Fibroblast of peridontal ligament (primary cell): ENCODE results near the gene EMID1.
"Not testable (repeated sequence)": the region's sequence is repeated elsewhere in the genome, so short reads cannot be mapped to it uniquely, and the experiment has no call there.

Experiments used
- DNase-seq: peaks from one replicate; pipeline ENCODE4 v3.0.0-alpha.2; 2010; ENCODE audit errors: extremely low read depth

EMID1 gene

GRCh38 chr22:29211066-29211465 lies 5.4 kb downstream of the EMID1 start:
- DNase-seq, result no peak

DNA sequence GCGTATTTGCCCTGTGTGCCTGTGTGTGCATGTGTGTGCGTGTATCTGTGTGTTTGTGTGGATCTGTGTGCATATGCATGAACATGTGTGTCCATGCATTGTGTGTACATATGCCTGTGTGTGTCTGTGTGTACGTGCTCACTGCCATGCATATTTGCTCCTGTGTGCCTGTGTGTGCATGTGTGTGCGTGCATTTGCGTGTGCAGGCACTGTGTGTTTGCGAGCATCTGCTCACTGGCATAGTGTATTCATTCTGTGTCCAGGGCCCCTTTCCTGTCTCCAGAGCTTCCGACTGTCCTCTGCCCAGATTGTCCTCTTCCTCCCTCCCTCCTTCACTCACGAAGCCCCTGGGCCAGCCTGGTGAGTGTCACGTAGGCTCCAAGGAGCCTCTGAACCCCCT lies 5.8 kb downstream of the EMID1 start:
- no peak for DNase-seq

- DNase-seq, result no peak
These were observed 7.0 kb downstream of the EMID1 start for GRCh38 chr22:29212743-29213142.

DNA sequence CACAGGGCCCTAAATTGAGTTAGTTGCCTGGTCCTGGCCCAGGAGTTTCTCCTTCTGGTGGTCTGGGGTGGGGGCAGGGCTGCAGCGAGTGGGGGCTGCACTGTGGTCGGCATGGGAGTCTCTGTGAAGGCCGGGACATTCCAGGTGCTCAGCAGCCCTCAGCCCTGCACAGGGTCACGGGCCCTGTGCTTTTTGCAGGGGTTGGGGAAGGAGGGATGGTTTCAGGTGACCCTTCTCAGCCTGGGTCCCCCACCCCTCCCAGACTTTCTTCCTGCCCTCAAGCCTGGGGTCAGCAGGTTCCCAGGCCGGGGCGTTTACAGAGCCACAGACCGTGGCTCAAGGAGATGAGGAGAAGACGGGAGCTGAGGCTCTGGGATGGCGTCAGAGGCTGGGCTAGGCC lies 7.8 kb downstream of the EMID1 start:
- DNase-seq, result no peak

- DNase-seq, result no peak
These were observed 8.5 kb downstream of the EMID1 start for GRCh38 chr22:29214232-29214631.

DNA sequence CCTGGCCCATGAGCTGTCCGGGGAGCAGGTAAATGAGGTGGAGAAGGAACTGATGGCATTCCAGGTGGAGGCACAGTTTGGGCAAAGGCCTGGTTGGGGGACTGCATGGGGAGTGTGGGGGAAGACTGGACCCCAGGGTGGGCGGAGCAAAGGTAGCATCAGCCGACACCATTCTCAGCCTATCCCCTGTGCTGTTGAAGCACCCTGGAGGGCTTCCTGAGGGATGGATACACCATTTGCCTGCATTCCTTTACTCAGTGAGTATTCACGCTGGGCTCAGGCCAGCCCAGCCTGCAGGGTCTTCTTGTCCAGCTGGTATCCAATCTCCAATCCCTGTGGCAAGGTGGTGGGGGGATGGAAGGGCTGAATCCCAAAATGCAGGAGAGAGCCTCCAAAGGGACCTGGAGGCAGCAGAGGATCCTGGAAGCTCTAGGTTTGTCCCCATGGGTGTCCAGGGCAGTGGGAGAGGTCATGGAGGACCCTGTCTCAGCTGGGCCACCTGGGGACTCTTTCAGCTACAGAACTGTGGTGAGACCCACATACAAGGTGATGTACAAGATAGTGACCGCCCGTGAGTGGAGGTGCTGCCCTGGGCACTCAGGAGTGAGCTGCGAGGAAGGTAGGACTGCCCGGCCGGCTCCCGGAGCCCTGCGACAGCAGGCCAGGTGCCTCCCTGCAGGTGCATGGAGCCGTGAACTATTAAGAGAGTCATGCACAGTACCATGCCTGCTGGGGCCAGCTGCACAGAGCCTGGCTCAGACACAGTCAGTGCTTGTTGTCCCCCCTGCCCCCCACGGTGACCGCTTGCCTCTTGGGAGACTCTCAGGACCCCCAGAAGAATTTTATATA lies 9.5 kb downstream of the EMID1 start:
- no peak for DNase-seq

GRCh38 chr22:29216011-29216872 lies 10.5 kb downstream of the EMID1 start:
- no peak for DNase-seq

DNA sequence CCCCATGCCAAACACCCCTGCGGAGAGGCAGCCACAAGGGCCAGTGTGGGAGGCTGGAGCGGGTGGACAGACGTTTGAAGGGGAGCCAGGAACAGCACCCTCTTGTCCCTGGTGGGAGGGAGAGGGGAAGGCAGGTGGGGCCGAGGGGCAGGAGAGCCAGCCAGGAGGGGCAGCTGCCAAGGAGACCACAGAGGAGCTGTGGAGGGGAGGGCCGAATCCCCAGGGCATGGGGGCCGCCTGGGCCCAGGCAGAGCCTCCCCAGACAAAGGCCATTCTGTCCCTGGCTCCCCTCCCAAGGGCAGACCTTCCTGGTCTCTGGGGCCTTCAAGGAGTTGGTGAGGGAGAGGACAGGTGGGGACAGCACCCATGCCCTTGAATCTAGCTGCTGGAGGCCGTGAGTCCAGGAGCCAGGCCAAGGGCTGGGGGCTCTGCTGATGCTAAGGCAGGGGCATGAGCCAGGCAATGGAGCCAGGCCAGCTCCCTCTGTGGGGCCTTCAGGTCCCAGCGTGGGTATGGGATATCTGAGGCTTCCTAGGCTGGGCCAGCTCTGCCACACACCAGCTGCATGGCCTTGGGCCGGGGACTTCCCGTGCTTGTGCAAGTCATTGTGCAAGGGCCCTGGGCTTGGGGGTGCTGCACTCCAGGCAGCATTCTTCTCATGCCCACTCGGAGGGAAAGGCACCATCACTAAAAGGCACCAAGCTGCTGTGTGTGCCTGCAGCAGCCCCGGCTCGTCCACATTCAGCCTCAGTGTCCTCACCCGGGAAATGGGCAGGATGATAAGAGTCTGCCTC lies 11.4 kb downstream of the EMID1 start:
- peak; percentile 47 for DNase-seq

GRCh38 chr22:29217827-29218757 lies 12.4 kb downstream of the EMID1 start:
- DNase-seq, result no peak

DNA sequence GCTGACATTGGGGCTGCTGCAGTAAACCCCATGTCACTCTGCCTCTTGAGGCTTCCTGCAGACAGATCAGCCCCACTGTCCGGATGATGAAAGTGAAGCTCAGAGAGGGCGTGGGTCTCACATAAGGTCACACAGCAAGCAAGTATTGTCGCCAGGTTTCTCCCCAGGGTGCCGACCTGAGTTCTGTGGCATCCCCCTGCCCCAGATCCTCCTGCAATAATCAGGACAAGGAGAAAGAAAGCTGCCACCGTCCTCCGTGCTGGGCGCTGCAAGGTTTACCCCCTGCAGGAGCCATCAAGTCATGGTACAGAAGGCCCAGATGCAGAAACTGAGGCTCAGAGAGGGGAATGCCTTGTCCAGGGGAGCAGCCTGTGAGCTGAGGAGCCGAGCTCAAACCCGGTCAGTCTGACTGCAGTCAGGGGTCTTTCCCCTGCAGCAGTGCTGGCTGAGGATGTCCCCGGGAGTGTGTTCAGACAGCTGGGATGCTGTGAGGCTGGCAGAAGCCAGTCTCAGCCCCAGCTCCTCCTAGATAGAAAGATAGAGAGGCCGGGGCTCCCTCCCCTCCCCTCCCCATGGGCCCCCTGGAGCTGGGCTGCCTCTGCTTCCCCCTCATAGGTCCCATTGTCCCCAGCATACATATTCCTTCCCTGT lies 13.2 kb downstream of the EMID1 start:
- no peak for DNase-seq

GRCh38 chr22:29219409-29219782 lies 13.7 kb downstream of the EMID1 start:
- not testable (repeated sequence) for DNase-seq

DNA sequence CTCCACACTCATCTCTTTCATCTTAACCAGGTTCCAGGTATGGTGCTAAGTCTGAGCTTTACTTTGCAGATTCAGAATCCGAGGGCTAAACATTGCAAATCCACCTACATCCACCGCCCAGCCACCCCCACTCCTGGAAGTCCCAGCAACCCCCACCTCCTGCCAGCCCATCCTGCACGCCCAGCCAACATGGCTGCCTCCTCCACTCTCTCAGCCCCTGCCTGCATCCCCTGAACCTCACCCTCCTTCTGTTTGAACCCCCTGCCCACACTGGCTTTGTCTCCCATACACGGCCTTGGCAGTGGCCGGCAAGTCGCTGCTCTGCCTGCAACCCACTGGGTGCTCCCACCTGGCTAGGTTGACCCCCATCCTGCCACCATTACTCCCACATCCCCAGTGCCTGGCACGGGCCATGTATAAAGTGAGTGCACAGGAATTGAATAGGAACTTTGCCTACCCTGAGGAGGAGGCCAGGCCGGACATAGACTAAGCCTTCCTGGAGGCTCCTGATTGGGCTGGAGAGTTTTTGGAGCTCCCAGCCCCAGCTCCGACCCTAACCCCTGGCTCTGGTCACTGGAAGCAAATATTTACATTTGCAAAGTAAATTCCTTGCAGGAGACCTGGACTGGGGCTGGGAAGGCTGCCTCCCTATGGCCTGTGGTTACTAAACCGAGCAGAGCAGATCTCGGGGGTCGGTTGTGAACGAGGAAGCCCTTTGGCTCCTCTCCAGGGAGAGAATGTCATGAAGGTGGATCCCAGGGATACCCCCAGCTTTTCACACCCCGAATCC lies 14.4 kb downstream of the EMID1 start:
- no peak for DNase-seq

DNA sequence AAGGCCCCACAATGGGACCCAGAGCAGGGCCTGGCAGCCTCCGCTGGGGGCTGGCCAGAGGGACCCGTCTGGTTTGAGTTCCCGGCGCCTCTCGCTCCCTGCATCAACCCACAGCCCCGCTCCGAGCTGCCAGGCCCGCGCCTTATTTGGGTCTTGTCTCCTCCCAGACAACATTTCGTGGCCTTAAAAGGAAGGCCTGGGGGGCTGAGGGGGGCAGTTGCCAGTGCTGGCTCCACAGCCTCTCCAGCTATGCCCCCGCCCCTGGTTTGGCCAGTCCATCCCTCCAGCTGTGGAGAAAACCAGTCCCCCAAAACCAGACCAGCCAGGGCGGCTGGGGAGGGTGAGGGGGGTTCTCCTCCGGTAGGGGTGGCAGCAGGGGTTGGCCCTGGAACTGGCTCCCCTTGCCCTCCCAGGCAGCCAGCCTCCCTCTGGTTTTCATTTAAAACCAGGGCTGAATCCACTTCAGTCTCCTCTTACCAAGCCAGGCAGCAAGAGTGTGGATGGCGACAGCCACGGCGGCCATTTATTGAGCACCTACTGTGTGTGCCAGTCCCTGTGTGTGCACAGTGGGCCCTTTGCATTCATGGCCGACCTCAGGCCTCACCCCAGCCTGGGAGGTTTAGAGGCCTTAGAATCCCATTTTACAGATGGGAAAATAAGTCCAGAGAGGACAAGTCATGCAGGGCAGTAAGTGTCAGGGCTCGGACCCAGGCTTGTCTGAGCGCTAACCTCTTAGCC lies 18.6 kb downstream of the EMID1 start:
- peak; percentile 10 for DNase-seq

DNA sequence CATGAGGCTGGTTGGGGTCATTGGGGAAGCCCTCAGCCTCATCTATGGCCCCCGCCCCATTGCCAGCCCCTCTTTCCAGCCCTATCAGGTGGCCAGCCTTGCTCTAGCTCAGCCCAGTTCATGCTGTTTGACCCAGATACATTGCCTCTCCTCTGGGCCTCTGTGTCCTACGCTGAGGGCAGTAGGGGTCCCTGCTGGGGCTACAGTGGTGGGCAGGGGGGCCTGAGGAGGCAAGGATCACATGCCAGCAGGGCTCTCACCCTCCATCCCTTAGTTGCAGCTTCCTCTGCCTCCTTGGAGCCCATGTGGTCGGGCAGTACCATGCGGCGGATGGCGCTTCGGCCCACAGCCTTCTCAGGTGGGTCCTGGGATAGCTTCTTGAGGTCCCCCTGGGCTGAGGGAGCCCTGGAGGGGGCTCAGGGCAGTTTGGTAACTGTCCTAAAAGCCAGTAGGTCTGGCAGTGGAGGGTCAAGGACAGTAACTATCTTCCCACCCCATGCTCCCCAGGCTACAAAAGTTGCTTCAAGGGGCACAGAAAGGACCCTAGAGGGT lies 19.2 kb downstream of the EMID1 start:
- DNase-seq, result no peak

GRCh38 chr22:29225422-29226090 lies 19.9 kb downstream of the EMID1 start:
- peak; percentile 1 for DNase-seq

DNA sequence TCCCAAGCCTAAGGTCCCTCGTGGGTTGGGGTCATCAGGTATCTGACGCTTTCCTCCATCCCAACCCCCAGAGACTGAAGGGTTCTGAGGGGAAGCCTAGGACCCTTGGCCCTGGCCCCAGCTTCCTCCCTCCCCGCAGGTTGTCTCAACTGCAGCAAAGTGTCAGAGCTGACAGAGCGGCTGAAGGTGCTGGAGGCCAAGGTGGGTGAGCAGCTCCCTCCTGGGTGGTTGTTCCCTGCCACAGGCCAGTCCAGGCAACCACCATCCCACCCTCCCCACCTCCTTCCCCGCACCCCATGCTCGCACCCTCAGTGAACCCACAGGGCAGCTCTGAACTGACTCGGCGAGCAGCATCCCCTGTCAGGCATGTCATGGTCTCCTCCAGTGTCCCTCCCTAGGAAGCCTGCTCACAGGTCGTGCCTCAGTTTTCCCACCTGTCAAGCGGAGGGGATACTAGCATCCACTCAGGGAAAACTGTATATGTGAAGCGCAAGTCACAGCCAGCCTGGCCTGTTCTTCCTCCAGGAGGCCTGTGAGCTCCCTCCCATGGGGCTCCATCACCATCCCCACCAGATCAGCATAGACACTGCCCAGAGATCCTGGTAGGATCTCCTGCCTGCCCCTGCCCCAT lies 20.8 kb downstream of the EMID1 start:
- DNase-seq, result no peak
